ENCODE results near the gene ZC3H11A.

- TF ChIP-seq CTCF (IDR thresholded peaks at IDR 0.05), result no peak
- TF ChIP-seq POLR2AphosphoS5 (IDR thresholded peaks at IDR 0.05), result no peak
These were observed 10.3 kb downstream of the ZC3H11A start for GRCh38 chr1:203805689-203806088.
